GM12892 (cell line): ENCODE data around the gene ANKH.

ENCODE experiments used
- POLR2A ChIP-seq: IDR thresholded peaks from 2 replicates; pipeline ENCODE4 v1.6.1; 2011; ENCODE audit warnings: low read depth, low read length, control low read depth
- POLR2AphosphoS5 ChIP-seq: IDR thresholded peaks from 2 replicates; pipeline ENCODE4 v1.6.1; 2011; ENCODE audit warnings: low read depth, low read length, control low read depth

DNA sequence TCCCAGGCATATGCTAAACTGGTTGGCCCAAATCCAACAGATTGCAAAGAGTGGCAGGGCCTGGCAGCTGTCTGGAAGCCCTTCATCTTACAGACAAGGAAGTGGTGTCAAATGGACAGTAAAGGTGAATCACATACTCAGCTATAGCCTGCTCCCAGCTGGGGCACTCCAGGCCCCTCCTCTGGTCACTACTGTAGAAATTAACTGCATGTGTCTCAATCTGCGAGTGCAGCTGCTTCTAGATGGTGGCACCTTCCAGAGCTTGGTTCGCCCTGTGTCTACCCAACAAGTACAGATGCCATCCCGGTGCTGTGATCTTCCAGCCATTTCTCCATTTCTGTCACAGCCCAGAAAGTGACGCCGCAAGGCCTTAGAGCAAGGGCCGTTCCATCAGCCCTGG, 156.9 kb downstream of the ANKH start:
- TF ChIP-seq POLR2AphosphoS5: no peak
- TF ChIP-seq POLR2A: no peak
